B cell (primary cell): Measurements from ENCODE around the gene ZBTB40.

Source experiments
- CTCF ChIP-seq: fragments of 200-600 bp; IDR thresholded peaks from one replicate; pipeline ENCODE4 v1.8.0; 2022; ENCODE audit warnings: antibody characterized with exemption, mild to moderate bottlenecking
- EZH2 ChIP-seq: IDR thresholded peaks from 2 replicates; pipeline ENCODE4 v1.6.1; 2012; ENCODE audit warnings: borderline replicate concordance, low read depth, mild to moderate bottlenecking, moderate library complexity, low read length; ENCODE audit not compliant: insufficient read depth, poor library complexity, severe bottlenecking

GRCh38 chr1:22410928-22411495 is 40.6 kb upstream of the ZBTB40 start:
- TF ChIP-seq CTCF (no peak), EZH2 (no peak)
